Mesenchymal stem cell (in vitro differentiated cells and primary cell): Measurements from ENCODE around the gene TEKTIP1.
A peak's percentile ranks its signal among the peaks of the same experiment; 100 is the strongest.

Source experiments
- DNase-seq: peaks from one replicate; pipeline ENCODE4 v3.0.0-alpha.2; 2013
- H2AFZ ChIP-seq: one replicate; pipeline ENCODE4 v1.6.1; 2013; ENCODE audit warnings: low read depth, mild to moderate bottlenecking, control low read depth, inconsistent platforms, low read length, moderate library complexity
- H2AK5ac ChIP-seq: 2 replicates; pipeline ENCODE4 v1.6.1; 2013; ENCODE audit warnings: low read length, moderate library complexity, mild to moderate bottlenecking, inconsistent platforms; ENCODE audit not compliant: severe bottlenecking
- H2BK120ac ChIP-seq: one replicate; pipeline ENCODE4 v1.6.1; 2013; ENCODE audit warnings: low read depth, mild to moderate bottlenecking, inconsistent platforms, low read length, moderate library complexity
- H2BK12ac ChIP-seq, 2 experiments: one replicate each; pipeline ENCODE4 v1.6.1; 2013; ENCODE audit warnings: inconsistent platforms in 2 of 2, low read length in 2 of 2, mild to moderate bottlenecking in 2 of 2, moderate library complexity in 2 of 2, control low read depth in 1 of 2
- H2BK15ac ChIP-seq: one replicate; pipeline ENCODE4 v1.6.1; 2013; ENCODE audit warnings: mild to moderate bottlenecking, low read depth, inconsistent platforms; ENCODE audit not compliant: poor library complexity, severe bottlenecking
- H2BK5ac ChIP-seq: 2 replicates; pipeline ENCODE4 v1.6.1; 2013; ENCODE audit warnings: low read depth, mild to moderate bottlenecking, low read length, control low read depth, inconsistent platforms; ENCODE audit not compliant: poor library complexity, severe bottlenecking
- H3K14ac ChIP-seq, 2 experiments: one replicate each; pipeline ENCODE4 v1.6.1; 2013; ENCODE audit warnings: inconsistent platforms in 2 of 2, low read length in 2 of 2, control low read depth in 1 of 2, mild to moderate bottlenecking in 1 of 2, moderate library complexity in 1 of 2
- H3K18ac ChIP-seq, 2 experiments: one replicate each; pipeline ENCODE4 v1.6.1; 2013; ENCODE audit warnings: inconsistent platforms in 2 of 2, low read length in 2 of 2, control low read depth in 1 of 2, low read depth in 1 of 2, mild to moderate bottlenecking in 1 of 2
- H3K23ac ChIP-seq, 2 experiments: one replicate each; pipeline ENCODE4 v1.6.1; 2013; ENCODE audit warnings: inconsistent platforms in 2 of 2, low read length in 2 of 2, mild to moderate bottlenecking in 2 of 2, moderate library complexity in 2 of 2, control low read depth in 1 of 2
- H3K27ac ChIP-seq: 2 replicates; pipeline ENCODE4 v1.5.1; 2013; ENCODE audit warnings: mild to moderate bottlenecking, moderate library complexity, low read length, control low read depth, inconsistent platforms; ENCODE audit not compliant: poor library complexity, severe bottlenecking
- H3K27me3 ChIP-seq, 2 experiments: 2 replicates each; pipeline versions ENCODE4 v1.6.1 to v1.7.0; 2013; ENCODE audit warnings: low read length in 2 of 2, mild to moderate bottlenecking in 2 of 2, moderate library complexity in 2 of 2, control low read depth in 1 of 2, inconsistent platforms in 1 of 2; ENCODE audit not compliant: control insufficient read depth in 1 of 2, insufficient read depth in 1 of 2
- H3K36me3 ChIP-seq, 2 experiments: 2 replicates each; pipeline versions ENCODE4 v1.6.1 to v1.7.0; 2013; ENCODE audit warnings: low read length in 2 of 2, control low read depth in 1 of 2, inconsistent platforms in 1 of 2, low read depth in 1 of 2, mild to moderate bottlenecking in 1 of 2; ENCODE audit not compliant: insufficient read depth in 2 of 2, control insufficient read depth in 1 of 2
- H3K4ac ChIP-seq, 2 experiments: one replicate each; pipeline ENCODE4 v1.6.1; 2013; ENCODE audit warnings: inconsistent platforms in 2 of 2, low read length in 2 of 2, mild to moderate bottlenecking in 2 of 2, moderate library complexity in 2 of 2, control low read depth in 1 of 2, low read depth in 1 of 2
- H3K4me1 ChIP-seq: 2 replicates; pipeline ENCODE4 v1.6.1; 2013; ENCODE audit warnings: low read depth, low read length, control low read depth; ENCODE audit not compliant: control insufficient read depth, insufficient read depth
- H3K4me2 ChIP-seq: 2 replicates; pipeline ENCODE4 v1.6.1; 2013; ENCODE audit warnings: low read length, mild to moderate bottlenecking, inconsistent platforms; ENCODE audit not compliant: poor library complexity, severe bottlenecking
- H3K4me3 ChIP-seq, 2 experiments: 2 replicates each; pipeline versions ENCODE4 v1.5.1 to v1.7.0; 2013; ENCODE audit warnings: low read length in 2 of 2, mild to moderate bottlenecking in 2 of 2, control low read depth in 1 of 2, low read depth in 1 of 2; ENCODE audit not compliant: insufficient read depth in 1 of 2
- H3K79me1 ChIP-seq: replicated peaks from 2 replicates; pipeline ENCODE4 v1.6.1; 2013; ENCODE audit warnings: mild to moderate bottlenecking, control low read depth, low read length, inconsistent platforms; ENCODE audit not compliant: poor library complexity, severe bottlenecking
- H3K9ac ChIP-seq: 2 replicates; pipeline ENCODE4 v1.7.0; 2013; ENCODE audit warnings: mild to moderate bottlenecking, low read length, moderate library complexity
- H3K9me3 ChIP-seq: 2 replicates; pipeline ENCODE4 v1.7.0; 2013; ENCODE audit warnings: mild to moderate bottlenecking, low read length; ENCODE audit not compliant: control insufficient read depth
- H4K8ac ChIP-seq: one replicate; pipeline ENCODE4 v1.6.1; 2013; ENCODE audit warnings: inconsistent platforms, mild to moderate bottlenecking, low read length, moderate library complexity
- H4K91ac ChIP-seq: one replicate; pipeline ENCODE4 v1.6.1; 2013; ENCODE audit warnings: mild to moderate bottlenecking, low read length, inconsistent platforms
- WGBS: methylation state at CpG from one replicate; pipeline ENCODE4 v1.1.7; 2013; ENCODE audit warnings: mixed read lengths; 5-methylcytosine and 5-hydroxymethylcytosine counted together

Gene TEKTIP1

GRCh38 chr19:3585301-3586126 lies 46.5 kb downstream of the TEKTIP1 start, which contains the start of gene GIPC3:
GIPC3 (plus strand) TSS chr19:3585478; CDS start chr19:3585598, 120 bp downstream.
- Histone ChIP-seq H4K91ac (peak within 1 kb of the TSS; percentile 82), H2AK5ac (no peak within 1 kb of the TSS), H3K4ac (peak within 1 kb of the TSS in 1 of 2 experiments; percentile 50), H3K79me1 (no peaks in the 10 kb centered on the region), H3K14ac (no peak within 1 kb of the TSS), H4K8ac (peak within 1 kb of the TSS; percentile 93), H3K27me3 (peaks cover 5 to 16% of the 10 kb centered on the region in 2 experiments), H3K23ac (no peak within 1 kb of the TSS), H3K36me3 (no peaks in the 10 kb centered on the region), H3K4me2 (peak within 1 kb of the TSS; percentile 80), H3K9ac (no peak within 1 kb of the TSS), H2BK5ac (no peak within 1 kb of the TSS), H2AFZ (no peak within 1 kb of the TSS), H2BK15ac (peak within 1 kb of the TSS; percentile 80), H3K4me1 (peaks cover 10% of the 10 kb centered on the region), H3K4me3 (peak within 1 kb of the TSS; percentile 37 to 41), H2BK12ac (peak within 1 kb of the TSS in 1 of 2 experiments; percentile 31), H3K18ac (peak within 1 kb of the TSS; percentile 68 to 70), H3K9me3 (no peaks in the 10 kb centered on the region), H3K27ac (no peak within 1 kb of the TSS), H2BK120ac (peak within 1 kb of the TSS; percentile 82)
- WGBS: 14% methylated on average over 60 of the region's 84 CpGs
- no peak for DNase-seq

GRCh38 chr19:3586127-3586626 lies 47.2 kb downstream of the TEKTIP1 start:
- no peak overlapping the region for H2BK12ac ChIP-seq
- WGBS: 41% methylated on average over 13 of the region's 16 CpGs
- H3K4me3 ChIP-seq: no peak overlapping the region

DNA sequence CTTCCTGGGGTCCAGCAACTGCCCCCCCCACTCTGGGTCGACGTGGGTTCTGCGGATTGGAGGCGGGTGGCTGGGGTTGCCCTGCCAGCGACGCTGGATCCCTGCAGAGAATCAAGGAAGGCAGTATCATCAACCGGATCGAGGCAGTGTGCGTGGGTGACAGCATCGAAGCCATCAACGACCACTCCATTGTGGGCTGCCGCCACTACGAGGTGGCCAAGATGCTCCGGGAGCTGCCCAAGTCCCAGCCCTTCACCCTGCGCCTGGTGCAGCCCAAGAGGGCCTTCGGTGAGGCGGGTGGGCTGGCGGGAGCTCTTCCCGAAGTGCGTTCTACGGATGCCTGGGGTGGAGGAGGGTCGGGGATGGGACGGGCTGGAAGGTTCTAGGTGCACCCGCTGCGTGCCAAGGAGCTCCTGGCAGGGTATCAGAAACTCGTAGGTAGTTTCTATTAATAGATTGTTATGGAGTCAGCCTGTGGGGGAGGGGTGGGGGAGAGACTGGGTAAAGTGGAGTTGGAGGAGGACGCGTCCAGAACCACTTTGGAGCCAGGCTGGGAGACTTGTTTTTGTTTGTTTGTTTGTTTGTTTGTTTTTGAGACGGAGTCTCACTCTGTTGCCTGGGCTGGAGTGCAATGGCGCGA lies 47.9 kb downstream of the TEKTIP1 start:
- no peaks in the 10 kb centered on the region for H3K9me3 ChIP-seq
- H3K27ac ChIP-seq: no peak overlapping the region
- H3K23ac ChIP-seq: no peak overlapping the region
- H3K79me1 ChIP-seq: no peaks in the 10 kb centered on the region
- no peak overlapping the region for H3K4me3 ChIP-seq
- no peak overlapping the region for H4K91ac ChIP-seq
- WGBS: 86% methylated on average over 30 of the region's 31 CpGs
- H3K9ac ChIP-seq: no peak overlapping the region
- H3K18ac ChIP-seq: no peak overlapping the region
- no peak overlapping the region for H3K4me2 ChIP-seq
- H3K27me3 ChIP-seq: peaks cover 5 to 16% of the 10 kb centered on the region in 2 experiments
- no peak overlapping the region for H3K14ac ChIP-seq
- DNase-seq: no peak
- no peak overlapping the region for H2BK5ac ChIP-seq
- peaks cover 10% of the 10 kb centered on the region for H3K4me1 ChIP-seq
- H2BK15ac ChIP-seq: no peak overlapping the region
- no peak overlapping the region for H2BK120ac ChIP-seq
- H2BK12ac ChIP-seq: no peak overlapping the region
- H3K4ac ChIP-seq: no peak overlapping the region
- no peaks in the 10 kb centered on the region for H3K36me3 ChIP-seq
- no peak overlapping the region for H2AFZ ChIP-seq
- H2AK5ac ChIP-seq: no peak overlapping the region
- H4K8ac ChIP-seq: no peak overlapping the region

More at GRCh38 chr19:3586127-3586626, 47.2 kb downstream of the TEKTIP1 start:
- Histone ChIP-seq H3K23ac (no peak overlapping the region), H4K8ac (peak overlapping the region; percentile 93), H3K9ac (no peak overlapping the region), H4K91ac (no peak overlapping the region), H2BK15ac (peak overlapping the region; percentile 80), H2BK5ac (no peak overlapping the region), H2BK120ac (no peak overlapping the region), H3K4me1 (peaks cover 10% of the 10 kb centered on the region), H3K9me3 (no peaks in the 10 kb centered on the region), H3K27ac (no peak overlapping the region), H3K4me2 (peak overlapping the region; percentile 80), H2AK5ac (no peak overlapping the region), H3K18ac (peak overlapping the region in 1 of 2 experiments; percentile 62), H3K4ac (no peak overlapping the region), H3K27me3 (peaks cover 5 to 16% of the 10 kb centered on the region in 2 experiments), H3K36me3 (no peaks in the 10 kb centered on the region), H3K14ac (no peak overlapping the region), H3K79me1 (no peaks in the 10 kb centered on the region), H2AFZ (no peak overlapping the region)
- DNase-seq: no peak

GRCh38 chr19:3589439-3589838 lies 50.5 kb downstream of the TEKTIP1 start:
- H3K4me1 ChIP-seq: peaks cover 10% of the 10 kb centered on the region
- H3K18ac ChIP-seq: no peak overlapping the region
- no peak overlapping the region for H3K4me2 ChIP-seq
- H3K27ac ChIP-seq: no peak overlapping the region
- H2BK5ac ChIP-seq: no peak overlapping the region
- peaks cover 0 to 2% of the 10 kb centered on the region in 2 experiments for H3K36me3 ChIP-seq
- H4K91ac ChIP-seq: no peak overlapping the region
- peaks cover 5 to 31% of the 10 kb centered on the region in 2 experiments for H3K27me3 ChIP-seq
- H2AK5ac ChIP-seq: no peak overlapping the region
- H2BK120ac ChIP-seq: no peak overlapping the region
- no peak overlapping the region for H2BK12ac ChIP-seq
- H3K4ac ChIP-seq: no peak overlapping the region
- H2BK15ac ChIP-seq: no peak overlapping the region
- no peak overlapping the region for H4K8ac ChIP-seq
- no peak for DNase-seq
- no peaks in the 10 kb centered on the region for H3K79me1 ChIP-seq
- no peak overlapping the region for H3K4me3 ChIP-seq
- H3K9me3 ChIP-seq: no peaks in the 10 kb centered on the region
- no peak overlapping the region for H2AFZ ChIP-seq
- no peak overlapping the region for H3K14ac ChIP-seq
- H3K9ac ChIP-seq: no peak overlapping the region
- 90% methylated on average over 11 of the region's 11 CpGs for WGBS
- H3K23ac ChIP-seq: no peak overlapping the region
